ENCODE results near the gene ZBTB8OS. TPM values are rescaled to one million over a fixed set of nuclear protein-coding genes. Genes with fewer than 3 reads are reported as not detected.
"Not testable (repeated sequence)": the region's sequence is repeated elsewhere in the genome, so short reads cannot be mapped to it uniquely, and the experiment has no call there.

ZBTB8OS gene
- total RNA-seq, 4 donors from 2014 or later, result 22.1 to 48.1 (median 27.1) TPM

DNA sequence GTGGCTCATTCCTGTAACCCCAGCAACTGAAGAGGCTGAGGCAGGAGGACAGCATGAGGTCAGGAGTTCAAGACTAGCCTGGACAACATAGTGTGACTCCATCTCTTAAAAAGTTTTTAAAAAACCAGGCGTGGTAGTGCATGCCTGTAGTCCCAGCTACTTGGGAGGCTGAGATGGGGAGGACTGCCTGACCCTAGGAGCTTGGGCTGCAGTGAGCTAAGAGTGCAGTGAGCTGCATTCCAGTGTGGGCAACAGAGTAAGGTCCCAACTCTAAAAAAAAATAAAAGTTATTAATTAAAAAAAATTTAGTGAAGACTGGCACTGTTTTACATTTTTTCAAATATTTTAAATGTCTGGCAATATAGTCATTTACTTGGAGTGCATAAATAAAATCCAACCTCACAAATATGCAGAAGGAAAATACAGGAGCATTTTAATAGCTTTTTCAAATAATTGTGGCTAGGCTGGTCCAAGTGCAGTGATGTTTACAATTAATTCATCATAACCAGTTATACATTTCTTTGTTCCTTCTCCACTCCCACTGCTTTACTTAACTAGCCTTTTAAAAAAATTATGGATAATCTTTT, 10.8 kb downstream of the ZBTB8OS start:
- intact Hi-C loops (cut with DNase I; ENCODE audit: low total_unique reads), result no loop called here
- Histone ChIP-seq H3K9me3 (no peaks in the 10 kb centered on the region), H3K4me3 (no peak overlapping the region), H3K27me3 (no peaks in the 10 kb centered on the region), H3K4me1 (no peaks in the 10 kb centered on the region), H3K27ac (no peak overlapping the region), H3K36me3 (no peaks in the 10 kb centered on the region)
- TF ChIP-seq, protein P1, sequence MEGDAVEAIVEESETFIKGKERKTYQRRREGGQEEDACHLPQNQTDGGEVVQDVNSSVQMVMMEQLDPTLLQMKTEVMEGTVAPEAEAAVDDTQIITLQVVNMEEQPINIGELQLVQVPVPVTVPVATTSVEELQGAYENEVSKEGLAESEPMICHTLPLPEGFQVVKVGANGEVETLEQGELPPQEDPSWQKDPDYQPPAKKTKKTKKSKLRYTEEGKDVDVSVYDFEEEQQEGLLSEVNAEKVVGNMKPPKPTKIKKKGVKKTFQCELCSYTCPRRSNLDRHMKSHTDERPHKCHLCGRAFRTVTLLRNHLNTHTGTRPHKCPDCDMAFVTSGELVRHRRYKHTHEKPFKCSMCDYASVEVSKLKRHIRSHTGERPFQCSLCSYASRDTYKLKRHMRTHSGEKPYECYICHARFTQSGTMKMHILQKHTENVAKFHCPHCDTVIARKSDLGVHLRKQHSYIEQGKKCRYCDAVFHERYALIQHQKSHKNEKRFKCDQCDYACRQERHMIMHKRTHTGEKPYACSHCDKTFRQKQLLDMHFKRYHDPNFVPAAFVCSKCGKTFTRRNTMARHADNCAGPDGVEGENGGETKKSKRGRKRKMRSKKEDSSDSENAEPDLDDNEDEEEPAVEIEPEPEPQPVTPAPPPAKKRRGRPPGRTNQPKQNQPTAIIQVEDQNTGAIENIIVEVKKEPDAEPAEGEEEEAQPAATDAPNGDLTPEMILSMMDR (IDR thresholded peaks at IDR 0.05 in 4 of 5, conservative IDR thresholded peaks at IDR 0.05 in 1 of 5), result no peak
- no peak for TF ChIP-seq POLR2A (IDR thresholded peaks at IDR 0.05)
- ATAC-seq (no peak), DNase-seq (no peak)
- in situ Hi-C loops (cut with MboI; ENCODE audit: low sequenced_read_pairs in 4 of 4), result no loop called here

DNA sequence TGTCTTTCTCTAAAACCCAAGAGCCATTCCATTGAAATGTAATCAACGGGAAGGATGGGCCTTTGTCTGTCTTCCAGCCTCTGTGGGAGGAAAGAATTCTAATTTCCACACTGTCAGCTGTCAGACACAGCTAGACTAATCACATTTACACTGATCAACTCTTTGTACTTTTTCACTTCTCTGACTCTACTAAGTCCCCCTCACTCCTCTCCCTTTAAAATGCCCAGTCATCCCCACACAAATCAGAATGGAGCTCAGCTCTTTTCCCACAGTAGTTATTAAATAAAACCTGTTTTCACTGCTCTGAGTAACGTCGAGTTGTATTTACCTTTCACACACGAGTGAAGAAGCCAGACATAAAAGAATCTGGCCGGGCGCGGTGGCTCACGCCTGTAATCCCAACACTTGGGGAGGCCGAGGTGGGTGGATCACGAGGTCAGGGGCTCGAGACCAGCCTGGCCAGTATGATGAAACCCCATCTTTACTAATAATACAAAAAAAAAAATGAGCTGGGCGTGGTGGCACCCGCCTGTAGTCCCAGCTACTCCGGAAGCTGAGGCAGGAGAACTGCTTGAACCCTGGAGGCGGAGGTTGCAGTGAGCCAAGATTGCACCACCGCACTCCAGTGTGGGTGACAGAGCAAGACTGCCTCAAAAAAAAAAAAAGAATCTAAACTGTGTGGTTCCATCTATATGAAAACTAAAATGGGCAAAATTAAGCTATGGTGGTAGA, 13.3 kb downstream of the ZBTB8OS start:
- intact Hi-C loops (cut with DNase I; ENCODE audit: low total_unique reads) (no loop called here), in situ Hi-C loops (cut with MboI; ENCODE audit: low sequenced_read_pairs in 4 of 4) (no loop called here)
- H3K36me3 ChIP-seq, result peaks cover 0 to 9% of the 10 kb centered on the region in 2 donors
- DNase-seq, result no peak
- H3K27me3 ChIP-seq, result no peaks in the 10 kb centered on the region
- no peak overlapping the region for H3K4me3 ChIP-seq
- TF ChIP-seq POLR2A (IDR thresholded peaks at IDR 0.05), result no peak
- no peaks in the 10 kb centered on the region for H3K9me3 ChIP-seq
- H3K27ac ChIP-seq, result no peak overlapping the region
- no peak for ATAC-seq
- no peaks in the 10 kb centered on the region for H3K4me1 ChIP-seq

DNA sequence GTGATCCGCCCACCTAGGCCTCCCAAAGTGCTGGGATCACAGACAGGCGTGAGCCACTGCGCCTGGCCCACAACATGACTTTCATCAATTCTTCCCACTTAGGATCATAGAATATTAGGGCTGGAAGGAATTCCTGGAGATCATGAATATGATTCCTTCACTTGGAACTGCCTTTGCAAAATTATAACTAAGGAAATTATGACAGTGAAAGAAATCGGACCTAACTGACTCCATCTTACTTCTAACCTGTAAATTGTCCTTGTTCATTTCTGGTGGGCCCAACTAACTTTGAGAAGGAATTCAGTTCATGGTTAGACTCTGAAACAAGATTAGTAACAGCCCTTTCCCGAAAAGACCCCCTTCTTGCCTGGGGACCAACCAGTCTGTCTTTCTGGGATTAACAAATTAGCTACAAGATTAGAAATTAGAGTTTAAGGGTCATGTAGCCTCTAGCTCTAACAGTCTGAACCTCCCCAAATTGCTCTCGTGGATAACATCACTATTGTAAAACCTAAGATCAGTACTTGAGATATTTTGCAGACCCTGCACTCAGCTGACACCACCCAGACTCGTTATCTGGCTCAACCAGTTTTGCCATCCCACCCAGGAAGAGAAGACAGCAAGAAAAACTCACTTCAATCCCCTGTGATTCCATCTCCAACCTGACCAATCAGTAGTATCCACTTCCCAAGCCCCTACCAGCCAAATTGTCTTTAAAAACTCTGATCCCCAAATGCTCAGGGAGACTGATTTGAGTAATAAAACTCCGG, 14.7 kb downstream of the ZBTB8OS start:
- no peak for ATAC-seq
- intact Hi-C loops (cut with DNase I; ENCODE audit: low total_unique reads), result no loop called here
- H3K27ac ChIP-seq, result no peak overlapping the region
- TF ChIP-seq, protein P1 (IDR thresholded peaks at IDR 0.05 in 4 of 5, conservative IDR thresholded peaks at IDR 0.05 in 1 of 5), result no peak
- TF ChIP-seq POLR2A (IDR thresholded peaks at IDR 0.05), result no peak
- in situ Hi-C loops (cut with MboI; ENCODE audit: low sequenced_read_pairs in 4 of 4), result no loop called here
- DNase-seq, result no peak
- H3K9me3 ChIP-seq, result no peaks in the 10 kb centered on the region
- H3K4me3 ChIP-seq, result no peak overlapping the region
- no peaks in the 10 kb centered on the region for H3K27me3 ChIP-seq
- peaks cover 0 to 14% of the 10 kb centered on the region in 2 donors for H3K36me3 ChIP-seq
- no peaks in the 10 kb centered on the region for H3K4me1 ChIP-seq

DNA sequence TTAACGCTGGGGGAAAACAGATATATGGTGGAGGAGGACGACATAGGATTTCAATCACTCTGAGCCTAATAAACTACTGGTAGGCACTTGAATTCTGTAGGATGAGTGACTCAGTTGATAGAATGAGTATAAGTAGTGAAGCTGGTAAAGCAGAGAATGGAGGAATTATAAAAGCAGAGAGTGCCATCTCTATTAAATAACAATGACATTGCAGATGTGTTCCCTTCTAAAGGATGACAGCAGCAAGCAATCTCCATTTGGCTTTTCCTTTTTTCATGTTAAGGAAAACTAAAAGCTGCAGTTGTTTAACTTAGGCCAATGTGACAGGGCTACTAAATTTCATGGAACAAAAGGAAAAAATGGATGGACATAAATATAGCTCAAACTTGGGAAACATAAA, 17.5 kb downstream of the ZBTB8OS start:
- H3K4me1 ChIP-seq, result no peaks in the 10 kb centered on the region
- H3K36me3 ChIP-seq, result peaks cover 0 to 32% of the 10 kb centered on the region in 2 donors
- H3K27me3 ChIP-seq, result no peaks in the 10 kb centered on the region
- in situ Hi-C loops (cut with MboI; ENCODE audit: low sequenced_read_pairs in 4 of 4) (no loop called here), intact Hi-C loops (cut with DNase I; ENCODE audit: low total_unique reads) (no loop called here)
- H3K9me3 ChIP-seq, result no peaks in the 10 kb centered on the region
- no peak overlapping the region for H3K4me3 ChIP-seq
- TF ChIP-seq, protein P1 (IDR thresholded peaks at IDR 0.05 in 4 of 5, conservative IDR thresholded peaks at IDR 0.05 in 1 of 5), result no peak
- TF ChIP-seq POLR2A (IDR thresholded peaks at IDR 0.05), result no peak
- H3K27ac ChIP-seq, result no peak overlapping the region
- ATAC-seq (no peak), DNase-seq (no peak)

DNA sequence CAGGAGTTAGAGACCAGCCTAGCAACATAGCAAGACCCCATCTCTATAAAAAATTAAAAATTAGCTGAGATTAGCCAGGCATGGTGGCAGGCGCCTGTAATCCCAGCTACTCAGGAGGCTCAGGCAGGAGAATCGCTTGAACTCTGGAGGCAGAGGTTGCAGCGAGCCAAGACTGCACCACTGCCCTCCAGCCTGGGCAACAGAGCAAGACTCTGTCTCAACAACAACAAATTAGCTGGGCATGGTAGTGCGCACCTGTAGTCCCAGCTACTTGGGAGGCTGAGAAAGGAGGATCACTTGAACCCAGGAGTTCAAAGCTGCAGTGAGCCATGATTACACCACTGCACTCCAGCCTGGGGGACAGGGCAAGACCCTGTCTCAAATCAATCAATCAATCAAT, 20.2 kb downstream of the ZBTB8OS start:
- H3K36me3 ChIP-seq, result peaks cover 0 to 46% of the 10 kb centered on the region in 2 donors
- H3K9me3 ChIP-seq; in situ Hi-C loops (cut with MboI; ENCODE audit: low sequenced_read_pairs in 4 of 4); H3K27me3 ChIP-seq; H3K27ac ChIP-seq; ATAC-seq; H3K4me1 ChIP-seq; intact Hi-C loops (cut with DNase I; ENCODE audit: low total_unique reads); DNase-seq; H3K4me3 ChIP-seq: not testable (repeated sequence)
